ENCODE data around the gene PDE4D.
"Not testable (repeated sequence)": the region's sequence is repeated elsewhere in the genome, so short reads cannot be mapped to it uniquely, and the experiment has no call there.

The PDE4D gene

GRCh38 chr5:58963821-58964220 is 929.7 kb downstream of the PDE4D start:
- H3K27me3 ChIP-seq: no peaks in the 10 kb centered on the region
- H3K9me3 ChIP-seq: no peaks in the 10 kb centered on the region
- DNase-seq: no peak
- H3K36me3 ChIP-seq: no peaks in the 10 kb centered on the region
- TF ChIP-seq CTCF (IDR thresholded peaks at IDR 0.05; ENCODE audit: low read depth, low read length): no peak
- no peak overlapping the region for H3K4me3 ChIP-seq (ENCODE audit: low read depth, low read length)
- no peaks in the 10 kb centered on the region for H3K4me1 ChIP-seq

DNA sequence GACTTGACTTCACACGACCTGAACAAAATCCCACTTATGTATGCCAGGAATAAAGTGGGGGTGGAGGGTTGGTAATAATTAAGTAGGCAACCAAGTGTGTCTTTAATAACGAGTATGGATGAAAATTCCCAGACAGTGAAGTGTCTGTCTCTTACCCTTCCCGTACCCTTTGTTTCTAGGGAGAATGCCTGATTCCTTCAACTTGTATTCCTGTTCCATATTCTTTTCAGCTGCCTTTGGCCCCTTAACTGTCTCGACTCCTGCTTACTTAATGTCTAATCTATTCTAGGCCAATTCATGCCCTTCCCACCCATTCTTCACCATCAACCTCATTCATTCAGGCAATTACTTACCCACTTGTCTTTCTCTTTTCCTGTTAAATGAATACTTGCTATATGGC is 930.2 kb downstream of the PDE4D start:
- no peaks in the 10 kb centered on the region for H3K36me3 ChIP-seq
- no peak for TF ChIP-seq CTCF (IDR thresholded peaks at IDR 0.05; ENCODE audit: low read depth, low read length)
- no peaks in the 10 kb centered on the region for H3K9me3 ChIP-seq
- no peak overlapping the region for H3K4me3 ChIP-seq (ENCODE audit: low read depth, low read length)
- H3K4me1 ChIP-seq: no peaks in the 10 kb centered on the region
- H3K27me3 ChIP-seq: no peaks in the 10 kb centered on the region
- no peak for DNase-seq

GRCh38 chr5:58961631-58962280 is 931.8 kb downstream of the PDE4D start:
- H3K36me3 ChIP-seq: no peaks in the 10 kb centered on the region
- peaks cover 4% of the 10 kb centered on the region; the same call in 1 of the 2 replicates for H3K27me3 ChIP-seq
- H3K4me1 ChIP-seq: no peaks in the 10 kb centered on the region
- no peak overlapping the region for H3K4me3 ChIP-seq (ENCODE audit: low read depth, low read length)
- H3K9me3 ChIP-seq: no peaks in the 10 kb centered on the region
- TF ChIP-seq CTCF (IDR thresholded peaks at IDR 0.05; ENCODE audit: low read depth, low read length): no peak
- no peak for DNase-seq

DNA sequence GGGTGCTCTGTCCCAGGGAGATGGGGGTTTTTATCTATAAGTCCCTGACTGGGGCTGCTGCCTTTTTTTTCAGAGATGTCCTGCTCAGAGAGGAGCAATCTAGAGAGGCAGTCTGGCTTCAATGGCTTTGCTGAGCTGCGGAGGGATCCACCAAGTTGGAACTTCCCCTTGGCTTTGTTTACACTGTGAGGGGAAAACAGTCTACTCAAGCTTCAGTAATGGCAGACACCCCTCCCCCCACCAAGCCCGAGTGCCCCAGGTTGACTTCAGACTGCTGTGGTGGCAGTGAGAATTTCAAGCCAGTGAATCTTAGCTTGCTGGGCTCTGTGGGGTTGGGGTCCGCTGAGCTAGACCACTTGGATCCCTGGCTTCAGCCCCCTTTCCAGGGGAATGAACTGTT is 934.8 kb downstream of the PDE4D start:
- H3K36me3 ChIP-seq: no peaks in the 10 kb centered on the region
- DNase-seq: no peak
- TF ChIP-seq CTCF (IDR thresholded peaks at IDR 0.05; ENCODE audit: low read depth, low read length): no peak
- no peak overlapping the region for H3K4me3 ChIP-seq (ENCODE audit: low read depth, low read length)
- H3K9me3 ChIP-seq: no peaks in the 10 kb centered on the region
- H3K4me1 ChIP-seq: no peaks in the 10 kb centered on the region
- peaks cover 4% of the 10 kb centered on the region; the same call in 1 of the 2 replicates for H3K27me3 ChIP-seq

DNA sequence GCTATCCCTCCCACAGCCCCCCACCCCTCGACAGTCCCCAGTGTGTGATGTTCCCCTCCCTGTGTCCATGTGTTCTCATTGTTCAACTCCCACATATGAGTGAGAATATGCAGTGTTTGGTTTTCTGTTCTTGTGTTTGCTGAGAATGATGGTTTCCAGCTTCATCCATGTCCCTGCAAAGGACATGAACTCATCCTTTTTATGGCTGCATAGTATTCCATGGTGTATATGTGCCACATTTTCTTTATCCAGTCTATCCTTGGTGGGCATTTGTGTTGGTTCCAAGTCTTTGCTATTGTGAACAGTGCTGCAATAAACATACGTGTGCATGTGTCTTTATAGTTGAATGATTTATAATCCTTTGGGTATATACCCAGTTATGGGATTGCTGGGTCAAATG is 940.3 kb downstream of the PDE4D start:
- H3K27me3 ChIP-seq; H3K4me3 ChIP-seq (ENCODE audit: low read depth, low read length); H3K36me3 ChIP-seq; H3K4me1 ChIP-seq; H3K9me3 ChIP-seq; DNase-seq: not testable (repeated sequence)

GRCh38 chr5:58950224-58950623 is 943.3 kb downstream of the PDE4D start:
- Histone ChIP-seq H3K4me3 (ENCODE audit: low read depth, low read length) (no peak overlapping the region), H3K4me1 (no peaks in the 10 kb centered on the region), H3K9me3 (no peaks in the 10 kb centered on the region), H3K36me3 (no peaks in the 10 kb centered on the region), H3K27me3 (no peaks in the 10 kb centered on the region)
- no peak for DNase-seq
- no peak for TF ChIP-seq CTCF (IDR thresholded peaks at IDR 0.05; ENCODE audit: low read depth, low read length)

DNA sequence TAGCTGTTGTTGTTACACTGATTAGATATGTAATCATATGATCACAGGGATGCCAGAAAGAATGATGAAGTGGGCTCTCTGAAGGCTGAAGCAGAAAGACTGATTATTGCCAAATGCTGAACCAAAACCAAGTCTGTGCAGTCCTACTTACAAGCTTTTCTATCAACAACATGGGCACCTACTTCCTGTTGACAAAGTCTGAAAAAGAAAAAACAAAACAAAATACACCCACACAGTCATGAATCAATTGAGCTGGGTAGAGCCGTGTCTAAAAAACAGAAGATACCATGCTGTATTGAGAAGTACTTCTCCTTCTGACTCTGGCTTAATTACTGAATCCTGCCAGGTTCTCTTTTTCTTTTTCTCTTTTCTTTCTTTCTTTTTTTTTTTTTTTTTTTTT is 947.3 kb downstream of the PDE4D start:
- DNase-seq: no peak
- no peaks in the 10 kb centered on the region for H3K4me1 ChIP-seq
- H3K36me3 ChIP-seq: no peaks in the 10 kb centered on the region
- no peaks in the 10 kb centered on the region for H3K9me3 ChIP-seq
- no peak overlapping the region for H3K4me3 ChIP-seq (ENCODE audit: low read depth, low read length)
- no peaks in the 10 kb centered on the region for H3K27me3 ChIP-seq
- TF ChIP-seq CTCF (IDR thresholded peaks at IDR 0.05; ENCODE audit: low read depth, low read length): no peak

Data from BE2C (cell line).